ENCODE measurements around the gene NDE1.

GRCh38 chr16:15611610-15612009, 38.4 kb upstream of the NDE1 start:
- no peak for TF ChIP-seq POLR2A (IDR thresholded peaks at IDR 0.05)
- TF ChIP-seq, protein P1, sequence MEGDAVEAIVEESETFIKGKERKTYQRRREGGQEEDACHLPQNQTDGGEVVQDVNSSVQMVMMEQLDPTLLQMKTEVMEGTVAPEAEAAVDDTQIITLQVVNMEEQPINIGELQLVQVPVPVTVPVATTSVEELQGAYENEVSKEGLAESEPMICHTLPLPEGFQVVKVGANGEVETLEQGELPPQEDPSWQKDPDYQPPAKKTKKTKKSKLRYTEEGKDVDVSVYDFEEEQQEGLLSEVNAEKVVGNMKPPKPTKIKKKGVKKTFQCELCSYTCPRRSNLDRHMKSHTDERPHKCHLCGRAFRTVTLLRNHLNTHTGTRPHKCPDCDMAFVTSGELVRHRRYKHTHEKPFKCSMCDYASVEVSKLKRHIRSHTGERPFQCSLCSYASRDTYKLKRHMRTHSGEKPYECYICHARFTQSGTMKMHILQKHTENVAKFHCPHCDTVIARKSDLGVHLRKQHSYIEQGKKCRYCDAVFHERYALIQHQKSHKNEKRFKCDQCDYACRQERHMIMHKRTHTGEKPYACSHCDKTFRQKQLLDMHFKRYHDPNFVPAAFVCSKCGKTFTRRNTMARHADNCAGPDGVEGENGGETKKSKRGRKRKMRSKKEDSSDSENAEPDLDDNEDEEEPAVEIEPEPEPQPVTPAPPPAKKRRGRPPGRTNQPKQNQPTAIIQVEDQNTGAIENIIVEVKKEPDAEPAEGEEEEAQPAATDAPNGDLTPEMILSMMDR (IDR thresholded peaks at IDR 0.05), result no peak
